GM23338 (cell line): ENCODE results near the gene UNC5C. TPM values are rescaled to one million over a fixed set of nuclear protein-coding genes. Genes with fewer than 3 reads are reported as not detected.

ENCODE experiments used
- ATAC-seq: fragments of 200-7000 bp; cut with Tn5 transposase; 3 replicates; pipeline ENCODE4 v1.9.1; 2020
- DNase-seq: peaks from one replicate; pipeline ENCODE4 v3.0.0-alpha.2; 2015; ENCODE audit warnings: low spot score
- H2AFZ ChIP-seq: fragments of 200-600 bp; sonication (generic); 2 replicates; pipeline ENCODE4 v1.8.0; 2016; ENCODE audit warnings: antibody characterized with exemption, mild to moderate bottlenecking, moderate library complexity
- H3F3A ChIP-seq: fragments of 200-600 bp; sonication (generic); replicated peaks from 2 replicates; pipeline ENCODE4 v1.8.0; 2017; ENCODE audit warnings: antibody characterized with exemption, mixed run types, low read depth
- H3K27ac ChIP-seq: fragments of 200-600 bp; sonication (generic); 2 replicates; pipeline ENCODE4 v1.6.1; 2016; ENCODE audit warnings: low read depth
- H3K27me3 ChIP-seq: fragments of 200-600 bp; sonication (generic); 2 replicates; pipeline ENCODE4 v1.8.0; 2016; ENCODE audit warnings: mild to moderate bottlenecking, mixed run types, moderate library complexity; ENCODE audit not compliant: insufficient read depth
- H3K36me3 ChIP-seq: fragments of 200-600 bp; sonication (generic); 2 replicates; pipeline ENCODE4 v1.8.0; 2016; ENCODE audit warnings: mild to moderate bottlenecking; ENCODE audit not compliant: insufficient read depth
- H3K4me1 ChIP-seq: fragments of 200-600 bp; sonication (generic); 2 replicates; pipeline ENCODE4 v1.8.0; 2016; ENCODE audit warnings: mild to moderate bottlenecking, moderate library complexity; ENCODE audit not compliant: insufficient read depth
- H3K4me2 ChIP-seq: fragments of 200-600 bp; sonication (generic); 2 replicates; pipeline ENCODE4 v1.7.1; 2017; ENCODE audit warnings: mixed run types
- H3K4me3 ChIP-seq: fragments of 200-600 bp; sonication (generic); 2 replicates; pipeline ENCODE4 v1.6.1; 2016; ENCODE audit warnings: mixed run types
- H3K79me2 ChIP-seq: fragments of 200-600 bp; sonication (generic); replicated peaks from 2 replicates; pipeline ENCODE4 v1.8.0; 2017; ENCODE audit warnings: mild to moderate bottlenecking; ENCODE audit not compliant: insufficient read depth
- H3K9me2 ChIP-seq: fragments of 200-600 bp; sonication (generic); 2 replicates; pipeline ENCODE4 v1.8.0; 2017; ENCODE audit not compliant: insufficient read depth
- H4K20me1 ChIP-seq: fragments of 200-600 bp; sonication (generic); replicated peaks from 2 replicates; pipeline ENCODE4 v1.8.0; 2017; ENCODE audit warnings: mild to moderate bottlenecking; ENCODE audit not compliant: insufficient read depth
- H3K27ac Mint-ChIP-seq: 2 replicates; pipeline ENCODE4 v1.8.0; 2020; ENCODE audit warnings: inconsistent platforms, mild to moderate bottlenecking, moderate library complexity, mixed read lengths
- H3K27me3 Mint-ChIP-seq: 3 replicates; pipeline ENCODE4 v1.8.0; 2022; ENCODE audit warnings: low read depth, mild to moderate bottlenecking, moderate library complexity, mixed read lengths, inconsistent platforms; ENCODE audit not compliant: insufficient read depth, poor library complexity
- H3K36me3 Mint-ChIP-seq: 3 replicates; pipeline ENCODE4 v1.8.0; 2021; ENCODE audit warnings: low read depth, mild to moderate bottlenecking, inconsistent platforms, moderate library complexity, mixed read lengths
- H3K4me1 Mint-ChIP-seq: 3 replicates; pipeline ENCODE4 v1.8.0; 2020; ENCODE audit warnings: mild to moderate bottlenecking, inconsistent platforms, mixed read lengths
- H3K4me3 Mint-ChIP-seq: 3 replicates; pipeline ENCODE4 v1.8.0; 2021; ENCODE audit warnings: moderate library complexity, mild to moderate bottlenecking, inconsistent platforms, mixed read lengths
- H3K9me3 Mint-ChIP-seq: 3 replicates; pipeline ENCODE4 v1.8.0; 2020; ENCODE audit warnings: moderate library complexity, mild to moderate bottlenecking, inconsistent platforms, mixed read lengths
- CTCF ChIP-seq, 2 experiments: fragments of 200-600 bp in 1 of 2; sonication (generic) in 1 of 2; conservative IDR thresholded peaks; 2 replicates each; pipeline versions ENCODE4 v1.5.1 to v1.6.1; 2016 to 2017; ENCODE audit warnings: antibody characterized with exemption in 2 of 2, low read depth in 2 of 2, mild to moderate bottlenecking in 2 of 2, moderate library complexity in 1 of 2
- EZH2 ChIP-seq: fragments of 200-600 bp; sonication (generic); IDR thresholded peaks from one replicate; pipeline ENCODE4 v1.8.0; 2017; ENCODE audit warnings: antibody characterized with exemption, mild to moderate bottlenecking, low read depth; ENCODE audit not compliant: unreplicated experiment
- EZH2phosphoT487 ChIP-seq: fragments of 200-600 bp; sonication (generic); IDR thresholded peaks from one replicate; pipeline ENCODE4 v1.8.1; 2018; ENCODE audit warnings: antibody characterized with exemption; ENCODE audit not compliant: unreplicated experiment
- JUNB ChIP-seq: IDR thresholded peaks from one replicate; pipeline ENCODE4 v1.6.1; 2016; ENCODE audit warnings: antibody characterized with exemption; ENCODE audit not compliant: unreplicated experiment
- POLR2AphosphoS5 ChIP-seq: IDR thresholded peaks from 2 replicates; pipeline ENCODE4 v1.6.1; 2016; ENCODE audit warnings: antibody characterized with exemption, low read depth
- ZNF114 ChIP-seq: fragments of 250-450 bp; sonication (Bioruptor Pico); IDR thresholded peaks from 2 replicates; pipeline ENCODE4 v1.5.0; 2020; ENCODE audit warnings: mild to moderate bottlenecking, moderate library complexity
- polyA plus RNA-seq: library from polyadenylated mRNA; unstranded; fragments of >200 nt; fragmentation: Nextera tagmentation; extraction: Ambion mirVana; gene quantifications from 2 replicates; pipeline ENCODE4 v1.2.1, GENCODE V29; 2016
- total RNA-seq: library from RNA; depleted of rRNA; stranded (reverse); fragments of >200 nt; shearing (Covaris generic); gene quantifications from 2 replicates; pipeline ENCODE4 v1.2.3, GENCODE V29; 2014
- TF ChIP-seq, protein P1 (sequence below): IDR thresholded peaks from one replicate; pipeline ENCODE4 v1.6.1; 2018; ENCODE audit warnings: antibody characterized with exemption; ENCODE audit not compliant: unreplicated experiment
- TF ChIP-seq, protein P2 (sequence below): IDR thresholded peaks from 2 replicates; pipeline ENCODE4 v1.6.1; 2016; ENCODE audit warnings: antibody characterized with exemption

The UNC5C gene
- total and polyA plus RNA-seq, 2 experiments from 2014 or later = 0.08 to 0.21 TPM

- H3K9me2 ChIP-seq = no peaks in the 10 kb centered on the region
- H3F3A ChIP-seq = no peaks in the 10 kb centered on the region
- no peak overlapping the region for H3K4me2 ChIP-seq
- DNase-seq (no peak), ATAC-seq (no peak)
- H3K27me3 Mint-ChIP-seq = peaks cover 1% of the 10 kb centered on the region
- H3K27ac Mint-ChIP-seq = no peak overlapping the region
- no peaks in the 10 kb centered on the region for H3K27me3 ChIP-seq
- H3K27ac ChIP-seq = no peak overlapping the region
- no peak overlapping the region for H3K4me3 ChIP-seq
- no peaks in the 10 kb centered on the region for H3K79me2 ChIP-seq
- no peak overlapping the region for H2AFZ ChIP-seq
- TF ChIP-seq, protein P1, sequence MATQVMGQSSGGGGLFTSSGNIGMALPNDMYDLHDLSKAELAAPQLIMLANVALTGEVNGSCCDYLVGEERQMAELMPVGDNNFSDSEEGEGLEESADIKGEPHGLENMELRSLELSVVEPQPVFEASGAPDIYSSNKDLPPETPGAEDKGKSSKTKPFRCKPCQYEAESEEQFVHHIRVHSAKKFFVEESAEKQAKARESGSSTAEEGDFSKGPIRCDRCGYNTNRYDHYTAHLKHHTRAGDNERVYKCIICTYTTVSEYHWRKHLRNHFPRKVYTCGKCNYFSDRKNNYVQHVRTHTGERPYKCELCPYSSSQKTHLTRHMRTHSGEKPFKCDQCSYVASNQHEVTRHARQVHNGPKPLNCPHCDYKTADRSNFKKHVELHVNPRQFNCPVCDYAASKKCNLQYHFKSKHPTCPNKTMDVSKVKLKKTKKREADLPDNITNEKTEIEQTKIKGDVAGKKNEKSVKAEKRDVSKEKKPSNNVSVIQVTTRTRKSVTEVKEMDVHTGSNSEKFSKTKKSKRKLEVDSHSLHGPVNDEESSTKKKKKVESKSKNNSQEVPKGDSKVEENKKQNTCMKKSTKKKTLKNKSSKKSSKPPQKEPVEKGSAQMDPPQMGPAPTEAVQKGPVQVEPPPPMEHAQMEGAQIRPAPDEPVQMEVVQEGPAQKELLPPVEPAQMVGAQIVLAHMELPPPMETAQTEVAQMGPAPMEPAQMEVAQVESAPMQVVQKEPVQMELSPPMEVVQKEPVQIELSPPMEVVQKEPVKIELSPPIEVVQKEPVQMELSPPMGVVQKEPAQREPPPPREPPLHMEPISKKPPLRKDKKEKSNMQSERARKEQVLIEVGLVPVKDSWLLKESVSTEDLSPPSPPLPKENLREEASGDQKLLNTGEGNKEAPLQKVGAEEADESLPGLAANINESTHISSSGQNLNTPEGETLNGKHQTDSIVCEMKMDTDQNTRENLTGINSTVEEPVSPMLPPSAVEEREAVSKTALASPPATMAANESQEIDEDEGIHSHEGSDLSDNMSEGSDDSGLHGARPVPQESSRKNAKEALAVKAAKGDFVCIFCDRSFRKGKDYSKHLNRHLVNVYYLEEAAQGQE = no peak
- TF ChIP-seq, protein P2, sequence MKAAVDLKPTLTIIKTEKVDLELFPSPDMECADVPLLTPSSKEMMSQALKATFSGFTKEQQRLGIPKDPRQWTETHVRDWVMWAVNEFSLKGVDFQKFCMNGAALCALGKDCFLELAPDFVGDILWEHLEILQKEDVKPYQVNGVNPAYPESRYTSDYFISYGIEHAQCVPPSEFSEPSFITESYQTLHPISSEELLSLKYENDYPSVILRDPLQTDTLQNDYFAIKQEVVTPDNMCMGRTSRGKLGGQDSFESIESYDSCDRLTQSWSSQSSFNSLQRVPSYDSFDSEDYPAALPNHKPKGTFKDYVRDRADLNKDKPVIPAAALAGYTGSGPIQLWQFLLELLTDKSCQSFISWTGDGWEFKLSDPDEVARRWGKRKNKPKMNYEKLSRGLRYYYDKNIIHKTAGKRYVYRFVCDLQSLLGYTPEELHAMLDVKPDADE = no peak
- no peak for TF ChIP-seq EZH2phosphoT487
- TF ChIP-seq CTCF (conservative IDR thresholded peaks at IDR 0.05; ENCODE audit: low read depth in 2 of 2) = no peak
- no peak for TF ChIP-seq JUNB
- peaks cover 8% of the 10 kb centered on the region; the same call in 2 of the 3 replicates for H3K4me1 Mint-ChIP-seq
- H3K4me3 Mint-ChIP-seq = no peak overlapping the region
- H3K9me3 Mint-ChIP-seq = no peaks in the 10 kb centered on the region
- no peaks in the 10 kb centered on the region for H4K20me1 ChIP-seq
- no peaks in the 10 kb centered on the region for H3K36me3 ChIP-seq
- H3K4me1 ChIP-seq = no peaks in the 10 kb centered on the region
- H3K36me3 Mint-ChIP-seq = no peaks in the 10 kb centered on the region
Measured at GRCh38 chr4:95355021-95355420, 193.8 kb downstream of the UNC5C start.

DNA sequence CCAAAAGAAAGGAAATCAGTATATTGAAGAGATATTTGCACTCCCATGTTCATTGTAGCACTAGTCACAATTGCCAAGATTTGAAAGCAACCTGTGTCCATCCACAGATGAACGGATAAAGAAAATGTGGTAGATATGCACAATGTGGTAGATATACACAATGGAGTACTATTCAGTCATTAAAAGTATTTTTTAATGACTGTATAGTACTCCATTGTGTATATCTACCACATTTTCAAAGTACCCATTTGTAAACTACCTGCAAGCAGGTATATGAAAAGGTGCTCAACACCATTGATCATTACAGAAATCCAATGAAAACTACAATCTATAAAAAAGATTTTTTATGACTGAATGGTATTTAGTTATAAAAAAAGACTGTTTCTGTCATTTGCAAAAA is 200.4 kb downstream of the UNC5C start:
- H3K4me1 ChIP-seq = no peaks in the 10 kb centered on the region
- Mint-ChIP-seq H3K4me1 (peaks cover 8% of the 10 kb centered on the region; the same call in 2 of the 3 replicates), H3K4me3 (no peak overlapping the region), H3K27me3 (no peaks in the 10 kb centered on the region), H3K27ac (no peak overlapping the region), H3K9me3 (peaks cover 20% of the 10 kb centered on the region), H3K36me3 (peaks cover 8% of the 10 kb centered on the region; the same call in 2 of the 3 replicates)
- no peak overlapping the region for H3K4me2 ChIP-seq
- H2AFZ ChIP-seq = no peak overlapping the region
- TF ChIP-seq EZH2 (no peak), EZH2phosphoT487 (no peak), JUNB (no peak), ZNF114 (CRISPR knock-in tag) (no peak), CTCF (conservative IDR thresholded peaks at IDR 0.05; ENCODE audit: low read depth in 2 of 2) (no peak), POLR2AphosphoS5 (no peak)
- TF ChIP-seq, protein P1 = no peak
- TF ChIP-seq, protein P2 = no peak
- no peaks in the 10 kb centered on the region for H3K27me3 ChIP-seq
- no peaks in the 10 kb centered on the region for H3K79me2 ChIP-seq
- H3K4me3 ChIP-seq = no peak overlapping the region
- ATAC-seq = no peak
- 0 out of 2 replicates have a peak, but pooled peaks cover 2% of the 10 kb centered on the region for H3K9me2 ChIP-seq
- no peak overlapping the region for H3K27ac ChIP-seq
- 0 out of 2 replicates have a peak, but pooled peaks cover 3% of the 10 kb centered on the region for H4K20me1 ChIP-seq
- DNase-seq = no peak
- no peaks in the 10 kb centered on the region; the same call in 1 of the 2 replicates for H3K36me3 ChIP-seq
- H3F3A ChIP-seq = no peaks in the 10 kb centered on the region
